ENCODE results near the gene HSPA12A.
"Not testable (repeated sequence)": the region's sequence is repeated elsewhere in the genome, so short reads cannot be mapped to it uniquely, and the experiment has no call there.

Gene HSPA12A

DNA sequence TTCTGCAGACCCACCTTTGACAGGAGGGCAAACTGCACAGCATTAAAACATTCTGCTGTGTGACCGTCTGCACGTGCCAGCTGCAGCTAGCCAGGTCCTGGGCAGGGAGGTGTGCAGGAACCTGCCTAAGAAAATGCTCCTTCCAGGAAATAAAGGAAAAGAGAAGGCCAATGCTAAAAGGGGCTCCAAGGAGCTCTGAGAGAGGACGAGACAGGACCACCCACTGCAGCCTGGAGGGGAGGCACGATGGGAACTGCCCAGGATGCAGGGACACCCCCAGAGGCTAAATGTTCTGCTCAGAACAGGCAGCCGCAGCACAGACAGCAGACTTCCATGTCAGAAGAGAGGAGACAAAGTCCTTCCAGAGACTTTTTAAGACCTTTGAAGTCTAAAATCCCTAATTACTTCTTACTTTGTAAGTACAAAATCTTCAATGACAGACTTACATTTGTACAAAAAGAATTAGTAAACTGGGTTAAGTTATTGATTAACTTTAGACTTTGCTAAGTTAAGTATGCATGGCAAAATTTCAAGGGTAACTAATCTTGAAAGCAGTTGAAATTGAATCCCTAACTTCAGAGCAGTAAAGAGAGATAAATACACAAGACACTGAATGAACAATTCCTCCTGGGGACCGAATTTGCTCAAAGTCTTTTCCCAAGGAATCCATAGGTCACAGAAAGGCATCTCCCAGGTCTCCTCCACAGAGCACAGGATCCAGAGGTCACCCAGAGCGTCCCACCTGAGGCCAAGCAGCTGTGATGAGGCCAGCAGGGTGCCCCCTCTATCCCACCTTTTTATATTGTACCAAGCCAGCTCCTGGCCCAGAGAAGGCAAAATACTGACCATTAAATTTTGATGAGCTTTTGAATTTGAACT, 21.5 kb downstream of the HSPA12A start:
- DNase-seq, result no peak
- no peak overlapping the region for H3K27ac Mint-ChIP-seq
- no peak overlapping the region for H3K4me3 Mint-ChIP-seq
- ATAC-seq, result no peak
- no peaks in the 10 kb centered on the region for H3K36me3 Mint-ChIP-seq (ENCODE audit: low read depth)
- H3K4me1 Mint-ChIP-seq, result peaks cover 25% of the 10 kb centered on the region
- H3K9me3 Mint-ChIP-seq, result no peaks in the 10 kb centered on the region
- peaks cover 59% of the 10 kb centered on the region for H3K27me3 Mint-ChIP-seq

DNA sequence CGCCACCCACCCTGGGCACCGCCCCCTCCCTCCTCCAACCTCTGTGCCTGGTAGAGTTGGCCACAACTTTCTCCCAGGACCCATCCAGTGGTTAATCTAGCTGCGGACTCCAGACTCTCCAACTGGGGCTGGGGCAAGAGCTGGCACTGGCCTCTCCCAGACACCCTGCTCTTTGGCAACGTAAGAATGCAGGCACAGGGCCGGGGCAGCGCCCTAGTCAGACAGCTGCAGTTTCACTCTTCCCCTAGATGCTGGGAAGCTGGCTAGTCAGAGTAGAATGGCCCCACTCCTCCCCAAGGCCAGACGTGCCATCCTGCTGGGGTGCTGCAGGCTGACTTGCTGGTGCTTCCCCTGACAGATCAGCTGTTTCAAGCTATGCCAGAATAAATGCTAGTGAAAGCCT, 22.1 kb downstream of the HSPA12A start:
- Mint-ChIP-seq H3K27me3 (peaks cover 59% of the 10 kb centered on the region), H3K4me1 (peaks cover 24% of the 10 kb centered on the region), H3K9me3 (no peaks in the 10 kb centered on the region), H3K36me3 (ENCODE audit: low read depth) (no peaks in the 10 kb centered on the region), H3K27ac (no peak overlapping the region), H3K4me3 (no peak overlapping the region)
- DNase-seq (no peak), ATAC-seq (no peak)

DNA sequence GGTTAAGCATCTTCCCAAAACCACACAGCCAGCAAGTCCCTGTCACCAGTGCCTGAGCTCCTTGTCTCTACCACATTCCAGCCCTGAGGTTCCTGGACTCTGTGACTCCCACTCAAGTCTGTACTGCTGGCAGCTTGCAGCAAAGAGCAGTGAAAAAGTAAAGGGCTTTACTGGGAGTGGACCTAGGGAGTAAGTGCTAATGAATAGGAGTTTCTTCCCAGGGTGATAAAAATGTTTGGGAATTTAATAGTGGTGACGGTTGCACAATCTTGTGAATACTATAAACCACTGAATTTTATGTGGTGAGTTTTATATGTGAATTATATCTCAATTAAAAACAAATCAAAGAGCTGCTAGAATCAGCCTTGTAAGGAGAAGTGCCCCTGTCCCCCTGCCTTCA, 22.6 kb downstream of the HSPA12A start:
- Mint-ChIP-seq H3K4me3 (no peak overlapping the region), H3K4me1 (peaks cover 20% of the 10 kb centered on the region), H3K27me3 (peaks cover 56% of the 10 kb centered on the region), H3K27ac (no peak overlapping the region), H3K36me3 (ENCODE audit: low read depth) (no peaks in the 10 kb centered on the region), H3K9me3 (no peaks in the 10 kb centered on the region)
- no peak for DNase-seq
- ATAC-seq, result no peak

DNA sequence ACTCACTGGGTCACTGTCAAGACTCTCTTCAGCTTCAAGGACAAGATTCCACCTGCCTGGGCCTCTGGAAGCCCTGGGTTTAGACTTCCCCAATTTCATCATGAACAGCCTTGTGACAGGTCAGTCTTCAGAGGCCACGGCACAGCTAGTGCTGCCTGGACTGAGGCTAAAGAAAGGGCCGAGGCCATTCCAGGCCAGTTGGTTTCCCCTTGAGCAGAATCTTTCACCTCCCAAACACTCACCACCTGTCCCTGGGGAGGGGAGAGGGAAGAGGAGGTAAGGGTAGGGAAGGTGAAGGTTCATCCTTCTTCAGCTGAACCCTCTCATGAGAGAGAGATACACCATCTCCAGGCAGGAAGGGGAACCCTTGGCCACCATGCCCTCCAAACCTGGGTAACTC, 24.3 kb downstream of the HSPA12A start:
- Mint-ChIP-seq H3K27ac (no peak overlapping the region), H3K36me3 (ENCODE audit: low read depth) (no peaks in the 10 kb centered on the region), H3K4me3 (no peak overlapping the region), H3K4me1 (peaks cover 4% of the 10 kb centered on the region), H3K9me3 (no peaks in the 10 kb centered on the region), H3K27me3 (peaks cover 56% of the 10 kb centered on the region)
- ATAC-seq (no peak), DNase-seq (no peak)

DNA sequence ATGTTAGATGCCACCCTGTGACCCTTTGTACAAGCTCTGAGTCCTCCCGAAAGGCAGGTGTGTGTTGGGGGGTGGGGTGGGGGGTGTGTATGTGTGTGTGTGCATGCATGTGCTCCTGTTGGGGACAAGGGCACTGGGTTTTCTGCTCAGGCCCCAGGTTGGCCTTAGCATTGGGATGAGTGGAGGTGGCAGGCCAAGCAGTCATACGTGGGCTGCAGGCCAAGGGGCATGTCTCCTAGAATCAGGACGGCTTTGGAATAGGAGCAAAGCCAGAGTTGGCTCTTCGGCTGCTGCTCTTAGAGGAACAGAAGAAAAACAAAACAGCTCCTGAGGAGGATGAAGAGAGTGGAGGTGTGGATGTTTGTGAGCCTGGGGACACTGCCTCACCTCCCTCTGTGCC, 26.0 kb downstream of the HSPA12A start:
- Mint-ChIP-seq H3K36me3 (ENCODE audit: low read depth) (no peaks in the 10 kb centered on the region), H3K9me3 (no peaks in the 10 kb centered on the region), H3K27me3 (peaks cover 41% of the 10 kb centered on the region), H3K4me3 (no peak overlapping the region), H3K27ac (no peak overlapping the region), H3K4me1 (no peaks in the 10 kb centered on the region)
- DNase-seq (no peak), ATAC-seq (no peak)

DNA sequence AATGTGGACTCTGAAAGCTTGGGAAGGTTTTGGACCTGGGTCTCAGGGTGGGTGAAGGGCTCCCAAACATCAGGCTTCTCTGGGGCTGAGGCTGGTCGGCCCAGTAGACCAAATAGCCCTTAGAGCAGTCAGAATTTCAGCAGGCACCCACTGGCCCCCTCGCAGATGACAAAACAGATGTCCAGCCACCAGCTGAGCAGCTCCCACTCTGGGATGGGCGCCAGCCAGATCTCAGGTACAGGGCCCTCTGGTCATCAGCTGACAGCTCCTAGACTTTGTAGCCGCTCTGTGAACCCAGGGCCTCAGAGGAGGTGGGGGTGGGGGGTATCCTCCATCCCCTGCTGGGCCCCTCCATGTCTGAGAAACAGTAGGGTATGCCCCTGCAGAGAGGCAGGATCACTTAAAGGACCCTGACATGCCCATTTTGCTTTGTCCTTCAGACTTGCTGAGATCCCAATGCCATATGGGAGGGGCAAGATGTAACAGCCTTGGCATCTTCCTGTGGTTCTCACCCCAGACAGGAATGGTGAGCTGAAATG, 26.5 kb downstream of the HSPA12A start:
- no peaks in the 10 kb centered on the region for H3K4me1 Mint-ChIP-seq
- H3K9me3 Mint-ChIP-seq, result no peaks in the 10 kb centered on the region
- peaks cover 38% of the 10 kb centered on the region for H3K27me3 Mint-ChIP-seq

DNA sequence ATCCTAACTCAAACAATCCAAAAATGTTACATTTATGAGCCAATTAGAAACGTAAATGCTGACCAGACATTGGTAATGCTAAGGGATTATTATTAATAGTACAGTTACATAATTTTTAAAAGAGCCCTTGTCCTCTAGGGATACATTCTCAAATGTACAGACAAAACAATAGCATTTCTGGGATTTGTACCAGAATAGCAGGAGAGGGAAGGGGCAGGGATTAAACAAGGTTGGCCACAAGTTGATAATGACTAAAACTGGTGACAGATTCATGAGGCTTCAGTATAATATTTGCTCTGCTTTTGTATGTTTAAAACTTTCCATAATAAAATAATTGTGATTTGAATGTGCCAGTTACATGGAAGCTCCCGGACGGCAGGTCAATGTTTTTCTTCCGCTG, 27.0 kb downstream of the HSPA12A start:
- Mint-ChIP-seq H3K27me3 (peaks cover 33% of the 10 kb centered on the region), H3K27ac (no peak overlapping the region), H3K4me1 (no peaks in the 10 kb centered on the region), H3K9me3 (no peaks in the 10 kb centered on the region), H3K36me3 (ENCODE audit: low read depth) (no peaks in the 10 kb centered on the region), H3K4me3 (no peak overlapping the region)
- ATAC-seq, result no peak
- no peak for DNase-seq

More for the DNA sequence above, 26.5 kb downstream of the HSPA12A start:
- no peak for DNase-seq
- ATAC-seq, result no peak
- no peak overlapping the region for H3K27ac Mint-ChIP-seq
- no peaks in the 10 kb centered on the region for H3K36me3 Mint-ChIP-seq (ENCODE audit: low read depth)
- no peak overlapping the region for H3K4me3 Mint-ChIP-seq

DNA sequence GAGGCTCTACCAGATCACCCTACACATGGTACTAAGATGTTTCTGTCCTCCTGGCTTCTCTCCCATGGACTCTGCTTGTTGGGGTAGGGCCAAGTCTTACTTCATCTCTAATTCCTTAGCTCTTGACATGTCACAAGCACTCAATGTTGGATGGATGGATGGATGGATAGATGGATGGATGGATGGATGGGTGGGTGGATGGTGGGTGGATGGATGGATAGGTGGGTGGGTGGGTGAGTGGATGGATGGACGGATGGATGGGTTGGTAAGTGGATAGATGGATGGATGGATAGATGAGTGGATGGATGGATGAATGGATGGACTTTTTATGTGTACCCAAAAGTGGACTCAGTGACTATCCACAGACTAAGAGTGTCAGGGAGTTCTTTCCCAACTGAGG, 28.5 kb downstream of the HSPA12A start:
- Mint-ChIP-seq H3K4me1 (no peaks in the 10 kb centered on the region), H3K4me3 (no peak overlapping the region), H3K27me3 (peaks cover 33% of the 10 kb centered on the region), H3K9me3 (no peaks in the 10 kb centered on the region), H3K27ac (no peak overlapping the region), H3K36me3 (ENCODE audit: low read depth) (no peaks in the 10 kb centered on the region)
- no peak for ATAC-seq
- DNase-seq, result no peak

DNA sequence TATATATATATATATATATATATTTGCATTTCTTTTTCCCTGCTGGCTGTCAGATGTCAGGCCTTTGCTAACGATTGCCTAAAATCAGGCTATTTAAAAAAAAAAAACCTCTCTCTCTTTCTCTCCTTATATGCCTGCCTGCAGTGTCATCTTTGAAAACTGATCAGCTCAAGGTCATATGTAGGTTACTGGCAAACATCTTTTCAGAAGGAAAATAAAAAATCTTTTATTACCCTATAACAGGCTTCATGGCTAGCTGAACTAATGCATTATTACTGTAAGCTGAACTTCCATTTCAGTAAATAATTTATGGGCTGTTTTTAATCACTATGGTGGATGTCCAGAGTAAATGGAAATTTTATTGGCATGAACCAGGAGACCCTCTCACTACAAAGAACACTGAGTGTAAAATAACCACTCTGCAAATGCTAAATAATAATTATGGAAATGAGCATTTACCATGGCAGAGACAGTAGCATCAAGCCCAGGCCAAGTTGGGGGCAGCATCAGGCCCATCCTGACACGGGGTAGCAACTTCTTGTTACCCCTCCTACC, 29.3 kb downstream of the HSPA12A start:
- no peak for ATAC-seq
- Mint-ChIP-seq H3K4me3 (no peak overlapping the region), H3K36me3 (ENCODE audit: low read depth) (no peaks in the 10 kb centered on the region), H3K4me1 (no peaks in the 10 kb centered on the region), H3K9me3 (no peaks in the 10 kb centered on the region), H3K27ac (no peak overlapping the region), H3K27me3 (peaks cover 33% of the 10 kb centered on the region)
- no peak for DNase-seq

DNA sequence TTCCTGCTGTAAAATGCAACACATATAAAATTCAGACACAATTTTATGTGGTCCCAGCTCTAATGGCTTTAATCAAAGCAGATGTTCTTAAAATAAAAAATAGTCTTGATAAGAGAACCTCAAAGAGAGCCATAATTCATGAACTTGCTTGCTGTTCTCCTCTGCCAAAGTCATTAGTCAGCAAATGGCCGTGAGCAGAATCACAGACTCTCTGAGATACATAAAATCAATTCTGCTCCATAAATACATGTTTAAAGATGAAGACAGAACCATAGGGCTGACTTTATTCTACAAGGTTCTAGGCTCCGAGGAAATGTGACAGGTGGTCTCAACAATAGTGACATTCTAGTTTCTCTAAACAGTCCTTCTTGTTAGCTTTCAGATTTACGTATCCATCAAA, 29.8 kb downstream of the HSPA12A start:
- Mint-ChIP-seq H3K36me3 (ENCODE audit: low read depth) (no peaks in the 10 kb centered on the region), H3K4me1 (no peaks in the 10 kb centered on the region), H3K4me3 (no peak overlapping the region), H3K27ac (no peak overlapping the region), H3K27me3 (peaks cover 33% of the 10 kb centered on the region), H3K9me3 (no peaks in the 10 kb centered on the region)
- ATAC-seq (no peak), DNase-seq (no peak)

DNA sequence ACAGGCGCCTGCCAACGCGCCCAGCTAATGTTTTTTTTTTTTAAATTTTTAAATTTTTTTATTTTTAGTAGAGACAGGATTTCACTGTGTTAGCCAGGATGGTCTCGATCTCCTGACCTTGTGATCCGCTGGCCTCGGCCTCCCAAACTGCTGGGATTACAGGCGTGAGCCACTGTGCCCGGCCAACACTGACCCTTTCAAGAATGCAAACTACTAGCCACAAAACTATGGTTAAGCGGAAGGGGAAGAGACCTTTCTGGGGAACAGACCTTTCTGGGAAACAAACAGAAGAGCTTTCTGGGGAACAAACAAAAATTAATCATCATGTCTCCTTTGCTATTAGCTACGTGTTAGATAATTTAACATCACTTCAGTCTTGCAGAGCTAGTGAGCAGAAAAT, 30.6 kb downstream of the HSPA12A start:
- DNase-seq; H3K9me3 Mint-ChIP-seq; H3K27ac Mint-ChIP-seq; H3K4me3 Mint-ChIP-seq; H3K4me1 Mint-ChIP-seq; ATAC-seq; H3K36me3 Mint-ChIP-seq (ENCODE audit: low read depth): not testable (repeated sequence)
- H3K27me3 Mint-ChIP-seq, result peaks cover 30% of the 10 kb centered on the region

DNA sequence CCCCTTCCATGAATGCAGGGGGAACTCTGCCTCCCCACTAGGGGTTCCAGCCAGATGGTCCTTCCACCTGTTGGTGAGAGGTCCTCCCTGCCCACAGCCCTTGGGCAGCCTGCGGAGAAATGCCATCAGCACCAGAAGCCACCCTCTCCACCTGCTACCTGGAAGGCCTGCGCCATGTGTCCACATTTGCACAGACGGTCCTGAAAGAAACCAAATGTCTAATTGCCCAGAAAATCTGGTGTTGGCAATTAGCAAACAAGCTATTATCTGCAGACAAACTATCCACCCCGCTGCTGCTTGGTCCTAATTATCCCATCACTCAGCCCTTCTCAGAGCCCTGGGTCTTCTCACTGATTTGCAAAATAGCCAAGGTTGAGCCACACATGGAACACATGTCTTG, 32.3 kb downstream of the HSPA12A start:
- no peaks in the 10 kb centered on the region for H3K9me3 Mint-ChIP-seq
- DNase-seq, result no peak
- no peaks in the 10 kb centered on the region for H3K36me3 Mint-ChIP-seq (ENCODE audit: low read depth)
- ATAC-seq, result no peak
- H3K27ac Mint-ChIP-seq, result no peak overlapping the region
- peaks cover 25% of the 10 kb centered on the region for H3K27me3 Mint-ChIP-seq
- H3K4me3 Mint-ChIP-seq, result no peak overlapping the region
- no peaks in the 10 kb centered on the region for H3K4me1 Mint-ChIP-seq

DNA sequence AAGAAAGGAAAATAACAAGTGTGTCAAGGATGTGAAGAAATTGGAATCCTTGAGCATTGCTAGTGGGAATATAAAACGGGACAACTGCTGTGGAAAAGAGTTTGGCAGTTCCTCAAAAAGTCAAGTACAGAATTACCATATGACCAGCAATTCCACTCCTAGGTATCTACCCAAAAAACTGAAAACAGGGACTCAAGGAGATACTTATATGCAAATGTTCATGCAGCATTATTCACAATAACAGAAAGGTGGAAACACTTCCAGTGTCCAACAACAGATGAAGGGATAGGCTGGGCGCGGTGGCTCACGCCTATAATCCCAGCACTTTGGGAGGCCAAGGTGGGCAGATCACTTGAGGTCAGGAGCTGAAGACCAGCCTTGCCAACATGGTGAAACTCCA, 33.5 kb downstream of the HSPA12A start:
- no peak overlapping the region for H3K4me3 Mint-ChIP-seq
- no peaks in the 10 kb centered on the region for H3K36me3 Mint-ChIP-seq (ENCODE audit: low read depth)
- DNase-seq (no peak), ATAC-seq (no peak)
- H3K27me3 Mint-ChIP-seq, result peaks cover 15% of the 10 kb centered on the region
- H3K4me1 Mint-ChIP-seq, result no peaks in the 10 kb centered on the region
- no peak overlapping the region for H3K27ac Mint-ChIP-seq
- H3K9me3 Mint-ChIP-seq, result no peaks in the 10 kb centered on the region

DNA sequence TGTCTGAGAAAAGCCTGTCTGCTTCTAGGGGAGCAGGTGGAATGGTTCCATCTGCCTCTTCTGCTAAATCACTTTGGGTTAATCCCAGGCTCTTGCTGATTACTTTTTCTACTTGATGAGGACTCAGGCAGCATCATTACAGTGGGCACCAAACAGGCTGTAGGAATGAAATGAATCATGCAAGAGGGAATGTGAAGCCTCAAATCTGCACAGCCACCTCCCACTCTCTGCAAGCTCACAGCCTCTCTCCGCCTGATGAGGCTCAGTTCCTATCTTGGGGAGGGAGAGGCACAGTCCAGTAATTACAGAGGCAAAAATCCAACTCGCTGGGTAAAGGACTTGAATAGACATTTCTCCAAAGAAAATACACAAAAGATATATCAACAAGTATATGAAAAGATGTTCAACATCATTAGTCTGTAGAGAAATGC, 34.0 kb downstream of the HSPA12A start:
- no peak for DNase-seq
- H3K27me3 Mint-ChIP-seq, result peaks cover 12% of the 10 kb centered on the region
- ATAC-seq, result no peak
- no peaks in the 10 kb centered on the region for H3K4me1 Mint-ChIP-seq
- no peak overlapping the region for H3K27ac Mint-ChIP-seq
- no peaks in the 10 kb centered on the region for H3K36me3 Mint-ChIP-seq (ENCODE audit: low read depth)
- no peak overlapping the region for H3K4me3 Mint-ChIP-seq
- no peaks in the 10 kb centered on the region for H3K9me3 Mint-ChIP-seq

DNA sequence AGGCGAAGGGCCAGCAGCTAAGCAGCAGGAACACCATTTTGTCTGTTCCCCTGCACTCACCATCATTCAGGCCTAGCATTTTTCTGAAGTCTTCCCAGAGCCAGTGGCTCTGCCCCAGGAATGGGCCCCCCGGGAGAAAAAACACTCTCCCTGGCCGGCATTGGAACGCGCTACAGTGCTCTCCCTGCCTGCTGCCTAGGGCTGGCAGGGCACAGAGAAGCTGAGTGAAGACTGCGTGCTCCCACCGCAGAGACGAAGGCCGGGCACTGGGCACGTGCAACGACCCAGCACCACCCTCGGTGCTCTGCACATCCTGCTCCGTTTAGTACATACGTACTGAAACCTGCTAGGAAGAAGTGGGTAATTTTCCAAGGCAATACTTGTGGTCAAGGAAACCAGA, 34.4 kb downstream of the HSPA12A start:
- Mint-ChIP-seq H3K4me1 (no peaks in the 10 kb centered on the region), H3K4me3 (no peak overlapping the region), H3K27me3 (peaks cover 13% of the 10 kb centered on the region), H3K9me3 (no peaks in the 10 kb centered on the region), H3K36me3 (ENCODE audit: low read depth) (no peaks in the 10 kb centered on the region), H3K27ac (no peak overlapping the region)
- DNase-seq (no peak), ATAC-seq (no peak)
